Dermis microvascular lymphatic vessel endothelial cell (primary cell): ENCODE results near the gene AEBP1. TPM values are rescaled to one million over a fixed set of nuclear protein-coding genes. Genes with fewer than 3 reads are reported as not detected.

Source experiments
- DNase-seq, 2 donors: peaks; one replicate each; pipeline versions ENCODE4 v3.0.0 to v3.0.0-alpha.2; 2010; ENCODE audit warnings: low read depth in 2 of 2
- total RNA-seq: library from RNA; depleted of rRNA; stranded (reverse); fragments of >200 nt; gene quantifications from 2 replicates; pipeline ENCODE4 v1.2.1, GENCODE V29; 2014

AEBP1 gene
- total RNA-seq, 1 donor from 2014 or later: 9.1 TPM

DNA sequence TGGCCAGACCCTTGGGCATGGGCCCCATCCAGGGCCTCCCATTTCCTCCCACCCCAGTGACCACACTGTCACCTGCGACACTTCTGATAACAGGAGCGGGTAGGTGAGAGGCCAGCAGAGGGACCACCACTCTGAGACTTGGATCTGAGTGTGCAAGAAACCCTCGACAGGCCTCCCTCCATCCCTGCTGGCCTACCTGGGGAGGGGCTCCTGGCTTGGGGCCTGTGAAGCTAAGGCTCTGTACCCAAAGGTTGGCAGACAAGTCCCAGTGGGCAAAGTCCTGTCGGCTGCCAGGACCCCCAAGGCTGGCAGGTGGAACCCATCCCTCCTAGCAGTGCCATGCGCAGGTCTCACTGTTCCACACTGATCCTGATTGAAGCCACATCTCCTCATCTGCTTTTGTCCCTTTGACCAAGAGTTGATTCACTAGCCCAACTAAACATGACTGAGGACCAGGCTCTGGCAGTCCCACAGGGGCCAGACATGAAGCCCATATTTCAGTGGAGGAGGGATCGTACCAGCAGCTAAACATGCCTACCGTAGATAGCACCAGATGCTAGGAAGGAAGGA lies 37.6 kb upstream of the AEBP1 start:
- DNase-seq: no peak

DNA sequence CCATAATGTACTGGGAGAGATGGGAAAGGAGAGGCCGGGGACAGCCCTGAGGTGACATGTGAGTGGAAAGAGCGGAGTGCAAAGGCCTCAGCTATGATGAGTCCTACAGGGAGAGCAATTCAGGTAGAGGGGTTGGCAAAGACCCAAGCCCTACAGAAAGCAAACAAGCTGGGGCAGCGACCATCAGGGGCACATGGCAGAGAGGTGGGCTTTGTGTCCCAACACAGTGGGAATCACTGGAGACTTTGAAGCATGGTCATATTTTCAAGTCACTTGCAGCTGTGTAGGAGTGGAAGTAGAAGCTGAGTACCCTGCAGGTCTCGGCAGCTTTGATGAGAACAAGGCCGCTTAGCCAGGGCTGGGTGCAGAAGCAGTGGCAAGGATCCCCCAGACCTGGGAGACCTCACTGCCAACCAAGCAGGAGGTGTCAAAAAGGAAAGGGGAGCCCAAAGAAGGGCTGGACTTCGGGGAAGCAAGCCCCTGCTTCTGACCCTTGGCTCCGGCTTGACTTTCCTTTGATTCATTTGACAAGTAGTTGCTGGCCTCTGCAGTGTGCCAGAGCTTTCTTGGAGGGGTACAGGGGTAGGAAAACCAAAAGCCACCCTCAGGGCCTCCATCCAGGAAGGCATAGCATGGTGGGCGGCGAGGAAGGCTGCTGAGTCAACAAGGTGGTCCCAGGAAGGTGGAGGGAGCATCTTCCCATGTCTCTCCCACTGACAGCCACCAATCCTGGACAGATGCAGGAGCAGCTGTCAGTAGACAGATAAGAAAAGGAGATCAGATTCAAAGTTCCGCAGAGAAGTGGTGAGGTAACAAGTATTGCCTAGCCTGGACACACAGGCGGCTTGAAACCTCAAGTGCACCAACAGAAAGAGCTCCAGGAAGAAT lies 36.8 kb upstream of the AEBP1 start:
- no peak for DNase-seq

DNA sequence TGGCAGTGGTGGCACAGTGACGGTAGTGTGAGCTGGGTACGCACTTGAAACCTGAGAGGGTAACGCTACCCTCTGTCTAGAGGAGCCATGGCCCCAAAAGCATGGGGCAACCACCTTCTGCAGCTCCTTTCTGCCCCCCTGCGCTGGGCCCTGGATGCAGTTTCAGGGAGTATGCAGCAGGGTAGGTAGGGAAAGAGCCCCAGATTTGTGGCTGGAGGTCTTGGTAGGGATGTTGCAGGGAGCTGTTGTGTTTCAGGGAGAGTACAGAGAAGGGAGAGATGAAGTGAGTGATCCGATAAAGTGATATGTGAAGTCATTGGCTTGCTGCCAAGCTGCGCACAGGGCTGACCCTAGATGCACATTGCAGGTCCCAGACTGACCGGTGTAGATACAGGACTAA lies 36.1 kb upstream of the AEBP1 start:
- peak in 1 of 2 donors; percentile 23 for DNase-seq

DNA sequence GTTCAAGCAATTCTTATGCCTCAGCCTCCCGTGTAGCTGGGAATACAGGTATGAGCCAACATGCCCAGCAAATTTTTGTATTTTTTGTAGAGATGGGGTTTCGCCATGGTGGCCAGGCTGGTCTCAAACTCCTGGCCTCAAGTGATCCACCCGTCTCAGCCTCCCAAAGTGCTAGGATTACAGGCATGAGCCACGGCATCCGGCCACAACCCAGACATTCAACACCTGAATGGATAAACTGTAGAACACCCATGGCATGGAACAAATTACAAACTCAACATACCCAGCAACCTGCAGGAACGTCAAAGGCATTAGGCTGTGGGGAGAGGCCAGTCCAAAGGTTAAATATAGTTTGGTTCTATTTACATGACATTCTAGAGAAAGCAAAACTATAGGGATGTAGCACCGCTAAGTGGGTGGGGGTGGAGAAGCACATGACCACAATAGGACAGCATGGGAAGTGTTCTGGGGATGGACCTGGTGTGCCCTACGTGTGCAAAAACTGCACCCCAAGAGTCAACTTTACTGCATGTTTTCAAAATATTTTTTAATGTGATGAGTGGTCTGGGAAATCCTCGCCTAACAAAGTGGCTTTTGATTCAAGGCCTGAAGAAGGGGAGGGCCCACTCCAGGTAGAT lies 32.3 kb upstream of the AEBP1 start:
- DNase-seq: no peak

DNA sequence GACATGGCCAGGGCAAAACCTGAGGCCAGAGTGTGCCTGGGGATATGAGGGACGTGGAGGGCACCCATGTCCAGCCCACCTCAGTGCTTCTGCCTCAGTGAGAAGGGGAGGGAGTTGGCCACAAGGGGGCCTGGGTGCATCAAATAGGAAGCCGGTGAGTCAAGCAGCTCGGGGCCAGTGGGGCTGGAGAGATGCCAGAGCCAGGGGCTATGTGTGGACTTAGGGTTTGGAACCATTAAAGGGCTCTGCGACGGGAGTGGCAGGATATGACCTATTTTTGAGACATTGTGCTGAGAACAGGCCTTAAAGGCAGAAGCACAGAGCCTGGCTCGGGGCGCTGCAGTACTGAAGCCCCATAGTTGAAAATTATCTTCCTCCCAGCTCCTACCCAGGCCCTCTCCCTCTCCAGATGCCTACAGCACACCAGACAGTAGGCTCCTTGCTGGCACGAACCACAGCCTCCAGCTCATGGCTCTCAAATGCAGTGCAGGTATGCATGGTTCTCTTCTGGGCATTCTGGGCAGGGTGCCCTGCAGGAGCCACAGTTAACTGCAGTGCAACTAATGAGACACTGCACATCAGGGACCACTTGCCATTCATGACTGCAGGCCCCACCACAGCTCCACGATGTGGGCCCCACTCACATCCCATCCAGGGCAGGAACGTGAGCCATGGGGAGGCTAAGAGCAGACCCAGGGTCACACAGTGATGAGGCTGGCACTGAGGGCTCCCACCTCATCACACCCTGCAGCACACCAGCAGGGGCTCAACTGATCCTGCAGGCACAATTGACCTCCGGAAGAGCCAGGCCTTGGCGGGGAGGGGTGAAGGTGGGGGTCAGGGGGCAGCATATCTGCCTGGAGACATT lies 31.5 kb upstream of the AEBP1 start:
- peak; percentile 75 to 92 for DNase-seq

DNA sequence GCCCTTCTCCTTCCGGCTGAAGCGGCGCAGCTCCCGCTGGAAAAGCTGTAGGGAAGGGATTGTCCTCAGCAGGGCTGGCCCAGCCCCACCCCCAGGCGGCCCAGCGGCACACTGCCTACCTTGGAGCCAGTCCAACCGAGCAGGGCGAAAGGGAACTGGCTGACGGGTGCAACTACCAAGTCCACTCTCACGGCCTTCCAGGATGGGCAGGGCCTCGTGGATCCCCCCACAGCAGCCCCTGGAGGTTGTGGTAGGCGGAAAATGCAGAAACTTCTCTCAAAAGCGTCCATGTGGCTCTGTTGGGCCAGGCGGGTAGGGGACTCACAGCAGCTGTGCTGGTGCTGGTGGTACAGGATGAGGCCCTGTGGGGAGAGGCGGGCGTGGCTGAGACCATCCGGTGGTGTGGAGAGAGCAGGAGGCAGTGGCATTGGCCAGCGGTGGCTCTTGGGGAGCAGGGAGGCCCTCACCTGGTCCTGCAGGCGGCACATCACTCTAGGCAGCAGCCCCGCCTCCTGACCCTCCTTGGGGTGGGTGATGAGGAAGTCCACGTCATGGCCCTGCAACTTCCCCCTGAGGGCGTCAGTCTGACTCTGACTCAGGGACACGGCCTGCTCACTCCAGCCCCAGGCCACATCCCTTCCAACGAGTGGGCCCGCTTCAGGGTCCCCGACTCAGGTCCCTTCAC lies 30.3 kb upstream of the AEBP1 start:
- DNase-seq: peak; percentile 48 to 88

DNA sequence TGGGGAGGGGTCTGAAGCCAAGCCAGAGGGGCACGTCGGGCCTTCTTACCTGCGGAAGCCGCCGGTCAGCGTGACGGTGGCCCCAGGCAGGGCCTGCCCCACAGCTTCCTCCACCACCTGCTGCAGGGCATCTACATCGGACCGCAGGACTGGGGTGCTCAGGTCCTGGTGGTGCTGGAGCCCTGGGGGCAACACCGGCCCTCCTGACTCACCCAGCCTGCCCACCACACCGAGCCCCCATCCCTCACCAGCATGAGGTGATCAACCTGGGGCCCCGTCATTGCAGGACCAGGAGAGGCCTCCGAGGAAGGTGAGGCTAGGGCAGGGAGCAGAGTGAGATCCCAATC lies 29.8 kb upstream of the AEBP1 start:
- no peak for DNase-seq

DNA sequence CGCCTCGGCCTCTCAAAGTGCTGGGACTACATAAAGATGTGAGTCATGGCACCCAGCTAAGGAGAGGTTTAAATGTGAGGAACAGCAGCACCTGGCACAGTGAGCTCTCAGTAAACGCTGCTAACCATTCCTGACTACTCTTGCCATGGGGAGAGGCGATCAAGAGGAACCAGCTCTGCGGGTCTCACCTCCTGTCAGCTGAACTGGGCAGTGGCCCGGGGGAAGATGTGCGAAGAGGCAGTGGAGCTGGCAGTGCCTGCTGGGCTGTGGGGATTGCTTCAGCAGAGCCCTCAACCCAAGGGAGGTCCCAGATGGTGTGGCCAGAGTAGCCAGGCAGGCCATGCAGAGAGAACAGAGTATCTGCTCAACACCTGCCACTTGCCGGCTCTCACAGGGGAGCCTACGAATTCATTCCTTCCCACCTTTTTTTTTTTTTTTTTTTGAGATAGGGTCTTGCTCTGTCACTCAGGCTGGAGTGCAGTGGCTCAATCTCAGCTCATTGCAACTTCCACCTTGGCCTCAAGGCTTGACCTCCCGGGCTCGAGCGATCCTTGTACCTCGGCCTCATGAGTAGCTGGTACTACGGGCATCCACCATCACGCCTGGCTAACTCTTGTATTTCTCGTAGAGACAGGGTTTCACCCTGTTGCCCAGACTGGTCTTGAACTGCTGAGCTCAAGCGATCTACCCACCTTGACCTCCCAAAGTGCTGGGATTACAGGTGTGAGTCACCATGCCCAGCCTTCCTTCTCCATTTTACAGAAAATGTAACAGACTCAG lies 28.7 kb upstream of the AEBP1 start:
- no peak for DNase-seq

DNA sequence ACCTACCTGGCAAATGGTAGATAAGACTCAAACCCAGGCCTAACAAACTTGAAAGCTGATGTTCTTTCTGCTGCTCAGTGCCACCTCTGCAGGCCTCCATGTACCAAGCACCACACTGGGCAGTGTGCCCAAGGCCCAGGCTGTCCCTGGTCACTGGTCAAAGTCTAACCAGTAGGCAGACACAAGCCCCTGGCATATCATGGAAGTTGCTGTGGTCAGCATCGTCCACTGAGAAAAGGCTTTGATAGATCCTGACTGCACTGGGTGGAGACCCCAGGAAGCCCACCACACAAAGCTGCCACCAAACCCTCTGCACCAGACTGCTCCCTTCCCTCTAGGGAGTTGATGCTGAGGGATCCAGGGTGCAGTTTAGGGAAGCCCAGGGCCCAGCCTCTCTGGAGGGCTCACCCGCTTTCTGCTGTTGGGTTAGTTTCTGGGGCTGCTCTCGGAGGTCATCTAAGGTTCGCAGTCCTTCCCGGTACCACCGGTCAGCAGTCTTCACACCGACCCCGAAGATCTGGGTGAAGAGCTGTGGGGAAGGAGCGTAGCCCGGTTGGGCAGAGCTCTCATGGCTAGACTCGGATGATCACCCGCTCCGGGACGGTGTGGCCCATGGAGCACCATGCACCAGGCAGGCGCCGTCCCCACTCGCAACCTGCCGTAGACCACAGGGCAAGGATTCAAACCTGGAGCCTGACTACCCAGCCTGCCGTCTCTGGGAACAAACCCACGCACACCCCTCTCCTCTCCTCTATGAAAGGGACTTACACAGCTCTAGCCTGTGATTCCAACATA lies 27.8 kb upstream of the AEBP1 start:
- DNase-seq: no peak

DNA sequence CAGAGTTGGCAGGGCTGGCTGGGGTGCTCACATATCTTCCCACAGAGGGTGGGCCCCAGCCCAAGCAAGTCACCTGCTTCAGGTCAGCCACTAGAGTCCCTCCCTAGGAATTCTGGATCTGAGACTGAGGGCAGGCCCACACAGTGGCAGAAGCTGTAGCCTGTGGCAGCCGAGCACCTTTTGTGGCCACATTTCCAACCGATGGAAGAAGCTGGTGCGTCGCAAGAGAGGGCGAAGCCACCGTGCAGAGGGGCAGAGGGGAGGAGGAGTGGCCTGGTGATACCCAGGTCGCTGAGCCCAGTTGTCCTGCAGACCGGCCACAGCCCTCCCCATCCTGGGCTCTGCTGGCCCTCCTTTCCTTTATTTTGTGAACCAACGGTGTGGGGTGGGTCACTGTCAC lies 27.1 kb upstream of the AEBP1 start:
- no peak for DNase-seq

DNA sequence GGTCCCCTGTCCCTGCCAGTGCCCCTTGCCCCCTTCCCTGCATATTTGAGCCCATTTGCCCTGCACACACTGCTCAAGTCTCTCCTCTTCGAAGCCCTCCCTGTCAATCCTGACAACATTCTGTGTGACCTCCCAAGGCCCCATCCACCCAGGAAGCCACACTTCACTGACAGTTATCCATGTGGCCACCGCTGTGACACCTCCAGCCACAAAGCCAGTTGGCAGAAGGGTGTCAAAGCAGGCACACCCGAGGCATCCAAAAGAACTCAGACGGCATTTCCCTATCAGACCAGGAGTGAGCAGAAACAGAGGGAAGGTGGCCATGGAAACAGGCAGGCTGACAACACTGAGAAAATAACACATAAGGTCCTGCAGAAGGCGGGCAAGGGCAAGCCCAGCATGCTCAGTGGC lies 26.5 kb upstream of the AEBP1 start:
- DNase-seq: no peak

DNA sequence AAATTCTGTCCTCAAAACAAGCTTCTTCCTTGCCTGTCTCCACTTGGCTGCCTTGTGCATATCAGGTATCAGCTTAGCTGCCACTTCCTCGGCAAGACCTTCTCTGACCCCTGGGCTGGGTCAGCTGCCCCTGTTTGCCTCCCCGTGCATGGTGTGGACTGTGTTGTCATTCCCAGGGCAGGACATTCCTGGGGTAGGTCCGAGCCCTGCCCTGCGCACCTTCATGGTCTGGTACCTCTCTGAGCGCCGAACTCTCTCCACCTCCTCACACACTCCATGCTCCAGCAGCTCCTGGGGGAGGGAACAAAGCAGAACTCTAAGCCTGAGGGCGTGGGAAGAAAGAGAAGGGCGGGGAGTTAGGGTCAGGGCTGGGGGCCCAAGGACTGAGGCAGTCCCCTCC lies 25.6 kb upstream of the AEBP1 start:
- DNase-seq: no peak

DNA sequence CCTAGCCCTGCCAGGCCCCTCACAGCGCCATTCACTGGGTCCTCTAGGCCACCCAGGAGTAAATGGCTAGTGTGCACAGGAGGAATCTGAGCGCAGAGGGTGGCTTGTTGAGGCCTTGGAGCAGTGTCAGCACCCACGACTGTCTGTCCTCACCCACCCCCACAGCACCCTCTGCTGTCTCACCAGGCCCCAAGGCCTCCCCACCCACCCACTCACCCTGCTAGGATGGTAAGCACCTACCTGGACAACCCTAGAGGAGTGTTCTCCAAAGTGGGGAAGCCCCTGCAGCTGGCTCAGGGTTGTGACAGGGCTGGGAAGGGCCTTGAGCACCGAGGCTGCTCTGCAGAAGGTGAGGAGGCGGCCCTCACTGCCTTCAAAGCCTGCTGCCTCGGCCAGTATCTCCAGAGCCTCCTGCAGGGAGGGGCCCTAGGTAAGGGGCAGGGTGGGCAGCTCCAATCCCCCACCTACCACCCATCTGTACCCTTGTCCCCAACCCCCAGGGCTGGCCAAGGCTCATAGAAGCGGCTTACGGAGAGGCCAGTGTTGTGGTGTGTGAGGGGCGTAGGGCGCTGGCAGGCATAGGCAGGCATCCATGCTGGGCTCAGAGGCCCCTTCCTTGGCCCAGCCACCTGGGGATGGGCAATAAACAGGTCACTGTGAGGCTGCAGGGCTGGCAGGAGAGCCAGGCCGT lies 24.7 kb upstream of the AEBP1 start:
- no peak for DNase-seq

DNA sequence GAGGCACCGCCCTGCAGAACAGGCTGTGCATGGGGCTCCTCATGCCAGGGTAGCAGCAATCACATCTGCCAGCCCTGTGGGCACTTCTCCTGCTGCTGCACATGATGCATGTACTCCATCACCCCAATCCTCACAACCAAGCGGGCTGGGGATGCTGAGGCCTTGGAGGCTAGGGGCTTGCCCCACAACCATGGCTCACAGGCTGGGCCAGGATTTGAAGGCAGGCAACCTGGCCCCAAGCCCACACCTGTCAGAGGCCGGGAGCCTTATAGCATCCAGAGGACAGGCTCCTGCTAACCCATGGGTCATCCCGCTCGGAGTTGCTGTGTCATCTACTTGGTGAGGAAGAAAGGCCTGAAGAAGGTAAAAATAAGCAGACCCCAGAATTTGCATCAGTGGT lies 24.0 kb upstream of the AEBP1 start:
- DNase-seq: no peak

DNA sequence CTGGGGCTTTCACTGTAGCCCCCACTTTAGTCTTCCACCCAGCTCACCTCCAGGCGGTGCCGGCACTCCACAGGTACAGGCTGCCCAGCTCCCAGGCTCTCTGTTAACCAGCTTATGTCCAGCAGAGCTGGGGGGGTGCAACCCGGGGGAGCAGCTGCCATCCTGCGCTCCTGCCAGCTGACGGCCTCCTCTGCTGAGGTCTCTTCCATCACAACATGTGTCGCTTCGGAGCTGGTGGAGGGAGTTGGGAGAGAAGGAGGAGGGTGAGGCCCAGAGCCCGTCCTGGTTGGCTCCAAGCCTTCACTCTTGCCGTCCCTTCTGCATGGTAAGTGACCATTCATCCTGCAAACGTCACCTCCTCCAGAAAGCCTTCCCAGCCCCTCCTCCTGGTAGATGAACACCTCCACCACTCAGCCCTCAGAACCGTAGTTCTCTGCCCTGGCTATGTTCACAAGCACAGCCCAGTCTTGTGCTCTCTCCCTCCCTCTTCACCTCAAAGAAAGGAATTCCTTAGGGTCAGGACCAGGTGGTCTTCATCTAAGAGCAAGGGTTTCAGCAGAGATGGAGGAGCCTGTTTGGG lies 23.4 kb upstream of the AEBP1 start:
- DNase-seq: no peak

DNA sequence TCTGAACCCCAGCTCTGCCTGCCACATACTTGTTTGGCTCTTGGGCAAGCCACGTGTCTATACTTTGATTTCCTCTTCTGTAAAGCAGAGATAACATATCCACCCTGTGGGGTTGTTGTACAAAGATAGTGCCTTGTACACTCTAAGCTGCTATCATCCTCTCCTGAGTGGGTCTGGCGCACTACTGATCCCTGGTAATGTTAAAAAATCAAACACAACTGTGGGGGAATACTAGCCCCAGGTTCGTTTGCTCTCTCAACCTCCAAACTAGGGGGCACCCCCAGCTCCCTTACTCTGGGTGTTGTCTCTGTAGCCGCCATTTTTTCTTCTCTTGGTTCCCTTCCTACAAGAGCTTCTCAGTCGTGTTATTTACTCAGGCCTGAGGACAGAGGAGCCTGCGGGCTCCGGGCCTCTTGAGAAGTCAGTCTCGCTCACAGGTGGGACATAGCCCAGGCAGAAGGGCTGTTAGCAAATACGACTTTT lies 22.8 kb upstream of the AEBP1 start:
- DNase-seq: no peak

DNA sequence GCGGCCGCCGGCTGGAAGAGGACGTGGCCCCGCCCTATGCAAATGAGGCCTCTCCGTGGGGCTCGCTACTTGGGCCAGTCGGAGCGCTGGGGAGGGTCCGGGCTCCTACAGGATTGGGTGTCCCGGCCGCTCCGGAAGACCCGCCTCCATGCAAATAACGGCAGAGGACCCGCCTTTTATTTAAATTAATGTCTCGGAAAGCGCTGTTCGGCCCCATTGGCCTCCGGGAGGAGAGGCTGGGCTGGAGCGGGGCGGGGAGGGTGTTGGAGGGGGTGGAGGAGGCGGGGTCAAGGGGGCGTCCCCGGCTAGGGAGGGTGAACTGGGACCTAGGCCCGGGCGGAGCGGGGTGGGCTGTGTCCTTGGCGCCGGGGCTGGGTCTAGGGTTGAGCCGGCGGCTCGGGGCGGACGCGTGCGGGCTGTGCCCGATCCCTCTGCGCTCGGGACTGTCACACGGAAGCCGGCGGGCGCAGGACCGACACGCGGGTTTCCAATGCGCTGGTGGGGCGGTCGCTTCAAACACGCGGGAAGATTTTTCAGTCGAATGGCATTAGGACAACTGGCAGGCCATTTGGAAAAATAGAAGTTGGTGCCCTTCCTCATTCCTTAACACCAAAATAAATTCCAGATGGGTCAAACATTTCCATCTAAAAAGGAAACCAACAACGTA lies 21.5 kb upstream of the AEBP1 start:
- peak; percentile 96 to 99 for DNase-seq

DNA sequence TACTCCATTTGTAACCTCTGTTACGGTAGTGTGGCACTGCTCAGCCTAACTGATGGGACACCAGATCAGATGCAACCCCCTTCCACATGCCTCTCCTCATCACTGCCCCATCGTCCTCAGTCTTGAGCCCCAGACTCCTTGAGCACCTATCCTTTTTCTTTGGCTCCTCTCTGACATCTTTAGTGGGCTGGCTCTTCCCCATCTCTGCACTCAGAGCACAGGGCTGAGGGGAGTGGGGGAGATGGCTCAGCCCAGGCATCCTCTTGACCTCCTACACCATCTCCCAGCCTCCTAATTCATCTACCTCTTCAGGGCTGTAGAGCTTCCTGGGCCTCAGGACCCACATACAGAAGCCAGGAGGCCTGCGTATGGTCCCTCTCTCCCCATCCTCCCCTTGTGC lies 20.3 kb upstream of the AEBP1 start:
- DNase-seq: no peak
